Right lobe of liver (tissue), 6 donors: ENCODE data around the gene TGFB1I1. TPM values are rescaled to one million over a fixed set of nuclear protein-coding genes. Genes with fewer than 3 reads are reported as not detected.
A peak's percentile ranks its signal among the peaks of the same experiment; 100 is the strongest.

Source experiments
- ATAC-seq, 4 donors: fragments of 200-7000 bp; cut with Tn5 transposase; one replicate each; pipeline ENCODE4 v1.9.1; 2020; ENCODE audit warnings: mild to moderate bottlenecking in 4 of 4, moderate library complexity in 4 of 4
- DNase-seq, 3 donors: peaks; one replicate each; pipeline ENCODE4 v3.0.0-alpha.2; 2020
- H3K27ac ChIP-seq, 3 donors: fragments of 200-600 bp; one replicate each; pipeline ENCODE4 v1.8.0; 2022
- H3K27me3 ChIP-seq, 2 donors: fragments of 200-600 bp; one replicate each; pipeline ENCODE4 v1.8.0; 2022
- H3K36me3 ChIP-seq, 4 donors: fragments of 200-600 bp; sonication (generic) in 1 of 4; one replicate each; pipeline versions ENCODE4 v1.5.1 to v1.8.0; 2017 to 2022; ENCODE audit warnings: control low read depth in 1 of 4
- H3K4me1 ChIP-seq, 4 donors: fragments of 200-600 bp; sonication (generic) in 1 of 4; one replicate each; pipeline versions ENCODE4 v1.5.1 to v1.8.0; 2017 to 2022; ENCODE audit warnings: control low read depth in 1 of 4
- H3K4me3 ChIP-seq, 3 donors: fragments of 200-600 bp; one replicate each; pipeline ENCODE4 v1.8.0; 2022
- H3K9me3 ChIP-seq, 4 donors: fragments of 200-600 bp; sonication (generic) in 1 of 4; one replicate each; pipeline versions ENCODE4 v1.5.1 to v1.8.0; 2017 to 2022; ENCODE audit warnings: control low read depth in 1 of 4
- POLR2A ChIP-seq: fragments of 450-650 bp; IDR thresholded peaks from one replicate; pipeline ENCODE4 v1.6.1; 2017; ENCODE audit warnings: antibody characterized with exemption, mild to moderate bottlenecking
- WGBS: methylation state at CpG from one replicate; pipeline ENCODE4 v1.1.6; 2018; ENCODE audit warnings: low coverage, low lambda C conversion rate; ENCODE audit not compliant: insufficient coverage; ENCODE audit errors: missing lambda C conversion rate; 5-methylcytosine and 5-hydroxymethylcytosine counted together
- intact Hi-C, 2 donors: fragments of 100-400 bp; cut with DNase I; formaldehyde crosslinking; loops; one replicate each; pipeline versions ENCODE4 v1.11.2 to v1.14.1; 2022
- total RNA-seq, 6 experiments: library from RNA; depleted of rRNA in 2 of 6; stranded (reverse); fragments of >200 nt in 2 of 6; fragmentation: NEBNext Ultra II Directional in 3 of 6; extraction: Animal tissue kit (Norgen Biotek cat#: 25700) in 3 of 6; gene quantifications; one replicate each; pipeline versions ENCODE4 v1.1.0 to v1.2.4, GENCODE V29; 2016 to 2023
- TF ChIP-seq, protein P1 (sequence below), 4 donors: fragments of 200-600 bp in 3 of 4; fragments of 450-650 bp in 1 of 4; IDR thresholded peaks; one replicate each; pipeline versions ENCODE4 v1.5.1 to v1.8.0; 2016 to 2022; ENCODE audit warnings: antibody characterized with exemption in 4 of 4, mild to moderate bottlenecking in 2 of 4
- donor health status: DM: no; HTN: yes; CAD: no.
- donor health status: DM: no; HTN: no; CAD: no.
- donor health status: DM: no; HTN: no; CAD: no.
- donor health status: DM: no; HTN: yes; CAD: no.
- donor health status: DM: no; HTN: yes; CAD: no.

TGFB1I1 gene
- total RNA-seq, 6 experiments from 2014 or later: 1.9 to 7.9 (median 6.7) TPM

DNA sequence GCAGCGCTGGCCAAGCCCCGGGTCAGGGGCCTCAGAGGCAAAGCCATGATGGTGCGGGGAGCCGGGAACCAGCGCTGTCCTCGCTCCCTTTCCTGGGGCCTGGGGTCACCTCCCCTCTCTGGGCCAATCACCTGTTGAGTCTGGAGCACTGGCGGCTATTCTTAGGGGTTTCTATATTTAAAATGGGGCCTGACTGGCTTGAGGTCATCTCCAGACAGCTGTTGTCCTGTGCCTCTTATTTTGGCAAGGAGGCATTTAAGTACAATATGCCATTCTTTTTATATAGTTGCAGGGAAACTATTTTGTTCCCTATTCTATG, 43.7 kb upstream of the TGFB1I1 start, which contains the start of gene COX6A2:
TSS of gene COX6A2 (minus strand) at position 82 of the 319 bp plus-strand sequence. CDS start at position 47, 35 bp downstream.
- Histone ChIP-seq H3K27ac (peak within 1 kb of the TSS in 2 of 3 donors; percentile 31 to 49), H3K27me3 (no peaks in the 10 kb centered on the region), H3K4me1 (peaks cover 0 to 4% (median 2%) of the 10 kb centered on the region in 4 donors), H3K36me3 (no peaks in the 10 kb centered on the region), H3K9me3 (no peaks in the 10 kb centered on the region), H3K4me3 (peak within 1 kb of the TSS; percentile 34 to 68 (median 50))
- intact Hi-C loops: no loop called here
- DNase-seq: no peak
- ATAC-seq: peak in 3 of 4 donors; percentile 30 to 61 (median 36)
- 69% methylated on average over 6 of the region's 7 CpGs for WGBS
- TF ChIP-seq, protein P1, sequence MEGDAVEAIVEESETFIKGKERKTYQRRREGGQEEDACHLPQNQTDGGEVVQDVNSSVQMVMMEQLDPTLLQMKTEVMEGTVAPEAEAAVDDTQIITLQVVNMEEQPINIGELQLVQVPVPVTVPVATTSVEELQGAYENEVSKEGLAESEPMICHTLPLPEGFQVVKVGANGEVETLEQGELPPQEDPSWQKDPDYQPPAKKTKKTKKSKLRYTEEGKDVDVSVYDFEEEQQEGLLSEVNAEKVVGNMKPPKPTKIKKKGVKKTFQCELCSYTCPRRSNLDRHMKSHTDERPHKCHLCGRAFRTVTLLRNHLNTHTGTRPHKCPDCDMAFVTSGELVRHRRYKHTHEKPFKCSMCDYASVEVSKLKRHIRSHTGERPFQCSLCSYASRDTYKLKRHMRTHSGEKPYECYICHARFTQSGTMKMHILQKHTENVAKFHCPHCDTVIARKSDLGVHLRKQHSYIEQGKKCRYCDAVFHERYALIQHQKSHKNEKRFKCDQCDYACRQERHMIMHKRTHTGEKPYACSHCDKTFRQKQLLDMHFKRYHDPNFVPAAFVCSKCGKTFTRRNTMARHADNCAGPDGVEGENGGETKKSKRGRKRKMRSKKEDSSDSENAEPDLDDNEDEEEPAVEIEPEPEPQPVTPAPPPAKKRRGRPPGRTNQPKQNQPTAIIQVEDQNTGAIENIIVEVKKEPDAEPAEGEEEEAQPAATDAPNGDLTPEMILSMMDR (IDR thresholded peaks at IDR 0.05): no peak
- TF ChIP-seq POLR2A: no peak

DNA sequence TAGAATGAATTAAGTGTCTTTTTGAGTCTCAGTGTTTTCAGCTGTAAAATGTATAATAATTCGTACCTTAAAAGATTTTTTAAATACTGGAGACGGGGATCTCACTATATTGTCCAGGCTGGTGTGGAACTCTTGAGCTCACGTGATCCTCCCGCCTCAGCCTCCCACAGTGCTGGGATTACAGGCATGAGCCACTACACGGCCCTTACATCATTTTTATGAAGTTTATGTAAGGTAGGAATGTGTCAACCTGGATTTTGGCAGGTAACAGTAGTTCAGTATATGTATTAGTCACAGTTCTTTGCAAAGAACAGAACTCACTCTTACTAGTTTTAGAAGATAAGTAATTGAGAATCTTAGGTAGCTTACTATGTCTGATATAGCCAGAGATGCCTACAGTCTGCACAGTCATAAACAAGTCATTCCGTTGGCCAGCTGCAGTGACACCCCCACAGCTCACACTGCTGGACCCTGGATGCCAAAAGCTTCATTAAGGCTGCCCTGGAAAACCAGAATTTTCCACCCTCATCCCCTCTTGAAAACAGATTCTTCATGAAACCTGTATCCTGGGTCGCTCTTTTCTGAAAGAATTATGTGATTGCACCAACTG, 43.2 kb upstream of the TGFB1I1 start:
- peak overlapping the region in 2 of 3 donors; percentile 50 to 68 for H3K4me3 ChIP-seq
- H3K36me3 ChIP-seq: no peaks in the 10 kb centered on the region
- DNase-seq (no peak), ATAC-seq (peak in 2 of 4 donors; percentile 7 to 58)
- H3K27ac ChIP-seq: no peak overlapping the region
- H3K9me3 ChIP-seq: no peaks in the 10 kb centered on the region
- H3K27me3 ChIP-seq: no peaks in the 10 kb centered on the region
- peaks cover 0 to 4% (median 2%) of the 10 kb centered on the region in 4 donors for H3K4me1 ChIP-seq
- 62% methylated on average over 6 of the region's 7 CpGs for WGBS
- intact Hi-C loops: no loop called here
- TF ChIP-seq, protein P1 (IDR thresholded peaks at IDR 0.05): no peak
- no peak for TF ChIP-seq POLR2A

DNA sequence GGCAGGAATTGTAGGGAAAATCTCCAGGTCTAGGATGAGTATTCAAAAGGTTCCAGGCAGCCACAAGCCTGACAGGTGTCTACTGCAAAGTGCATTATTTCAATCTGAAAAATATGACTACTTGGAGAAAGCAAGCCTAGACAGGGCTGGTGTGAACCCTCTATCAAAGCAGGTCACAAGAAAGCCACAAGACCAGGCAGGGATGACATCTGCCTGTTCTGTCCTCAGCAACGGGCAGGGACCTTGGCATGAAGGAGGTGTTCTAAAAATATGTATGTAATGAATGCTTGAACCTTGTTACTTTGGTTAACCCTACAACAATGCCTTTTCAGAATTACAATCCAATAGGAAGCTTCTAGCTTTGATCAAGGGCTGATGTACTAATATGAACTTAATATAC, 42.6 kb upstream of the TGFB1I1 start:
- intact Hi-C loops: no loop called here
- H3K27ac ChIP-seq: no peak overlapping the region
- DNase-seq: no peak
- no peaks in the 10 kb centered on the region for H3K27me3 ChIP-seq
- H3K4me3 ChIP-seq: no peak overlapping the region
- TF ChIP-seq, protein P1 (IDR thresholded peaks at IDR 0.05): no peak
- no peak for TF ChIP-seq POLR2A
- H3K36me3 ChIP-seq: no peaks in the 10 kb centered on the region
- no peaks in the 10 kb centered on the region for H3K9me3 ChIP-seq
- peaks cover 0 to 4% (median 2%) of the 10 kb centered on the region in 4 donors for H3K4me1 ChIP-seq
- WGBS: 17% methylated on average over 1 of the region's 1 CpG
- no peak for ATAC-seq

DNA sequence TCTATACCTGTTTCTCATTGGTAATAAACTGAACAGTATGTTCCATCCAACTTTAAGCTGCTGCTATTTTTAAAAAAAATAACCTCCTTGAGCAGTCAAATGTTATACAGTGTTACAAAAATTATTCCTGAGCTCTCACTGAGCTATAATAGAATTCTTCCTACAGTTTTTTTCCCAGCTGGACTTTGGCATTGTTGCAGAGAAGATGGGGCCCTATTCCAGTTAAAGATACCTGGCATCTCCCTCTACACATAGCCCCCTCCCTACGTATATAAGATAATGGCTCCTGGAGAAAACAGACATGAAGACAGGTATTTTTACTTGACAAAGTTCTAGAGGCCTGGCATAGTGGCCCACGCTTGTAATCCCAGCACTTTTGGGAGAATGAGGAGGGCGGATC, 42.2 kb upstream of the TGFB1I1 start:
- WGBS: 91% methylated on average over 3 of the region's 3 CpGs
- Histone ChIP-seq H3K36me3 (no peaks in the 10 kb centered on the region), H3K4me3 (no peak overlapping the region), H3K9me3 (no peaks in the 10 kb centered on the region), H3K4me1 (peaks cover 0 to 4% (median 2%) of the 10 kb centered on the region in 4 donors), H3K27me3 (no peaks in the 10 kb centered on the region), H3K27ac (no peak overlapping the region)
- DNase-seq (no peak), ATAC-seq (no peak)
- TF ChIP-seq, protein P1 (IDR thresholded peaks at IDR 0.05): no peak
- no peak for TF ChIP-seq POLR2A
- intact Hi-C loops: loop anchor here in 1 of 2 donors (10.0 kb wide), 1 partner anchor 435 kb away; no protein-coding TSS in a partner anchor
